ENCODE results near the gene DUS1L.

Gene DUS1L

GRCh38 chr17:82012640-82013295 lies 52.8 kb downstream of the DUS1L start:
- no peak for DNase-seq (ENCODE audit: low read depth in 2 of 2)

GRCh38 chr17:82012261-82012639 lies 53.4 kb downstream of the DUS1L start:
- no peak for DNase-seq (ENCODE audit: low read depth in 2 of 2)

GRCh38 chr17:82011617-82012187 lies 53.9 kb downstream of the DUS1L start:
- DNase-seq (ENCODE audit: low read depth in 2 of 2), result no peak

GRCh38 chr17:82010575-82011525 lies 54.8 kb downstream of the DUS1L start:
- DNase-seq (ENCODE audit: low read depth in 2 of 2), result no peak

GRCh38 chr17:82009413-82009812 lies 56.2 kb downstream of the DUS1L start:
- no peak for DNase-seq (ENCODE audit: low read depth in 2 of 2)

GRCh38 chr17:82008941-82009405 lies 56.6 kb downstream of the DUS1L start:
- DNase-seq (ENCODE audit: low read depth in 2 of 2), result no peak

GRCh38 chr17:82008258-82008940 lies 57.2 kb downstream of the DUS1L start:
- DNase-seq (ENCODE audit: low read depth in 2 of 2), result no peak
